HG03095 (cell line): Measurements from ENCODE around the gene DAB1.
"Not testable (repeated sequence)": the region's sequence is repeated elsewhere in the genome, so short reads cannot be mapped to it uniquely, and the experiment has no call there.

ENCODE experiments used
- ATAC-seq: cut with Tn5 transposase; IDR thresholded peaks from one replicate; pipeline ENCODE4 v1.9.1; 2021; ENCODE audit warnings: moderate library complexity; ENCODE audit not compliant: unreplicated experiment

DAB1 gene

GRCh38 chr1:57089855-57090254, 334.0 kb downstream of the DAB1 start:
- no peak for ATAC-seq

GRCh38 chr1:57089221-57089620, 334.6 kb downstream of the DAB1 start:
- no peak for ATAC-seq

GRCh38 chr1:57088653-57089052, 335.2 kb downstream of the DAB1 start:
- ATAC-seq = no peak

GRCh38 chr1:57087660-57088059, 336.2 kb downstream of the DAB1 start:
- ATAC-seq = not testable (repeated sequence)

GRCh38 chr1:57086154-57086553, 337.7 kb downstream of the DAB1 start:
- ATAC-seq = no peak

GRCh38 chr1:57084701-57085100, 339.2 kb downstream of the DAB1 start:
- no peak for ATAC-seq

GRCh38 chr1:57082711-57083439, 341.0 kb downstream of the DAB1 start:
- no peak for ATAC-seq

GRCh38 chr1:57079454-57080157, 344.3 kb downstream of the DAB1 start:
- no peak for ATAC-seq

GRCh38 chr1:57072401-57073110, 351.3 kb downstream of the DAB1 start:
- ATAC-seq = no peak

- ATAC-seq = no peak
Measured at GRCh38 chr1:57067863-57068262, 356.0 kb downstream of the DAB1 start.

- ATAC-seq = no peak
Measured at GRCh38 chr1:57066980-57067610, 356.8 kb downstream of the DAB1 start.

GRCh38 chr1:57065442-57065841, 358.4 kb downstream of the DAB1 start:
- ATAC-seq = no peak

GRCh38 chr1:57064379-57065140, 359.3 kb downstream of the DAB1 start:
- no peak for ATAC-seq

- ATAC-seq = no peak
Measured at GRCh38 chr1:57063406-57064125, 360.3 kb downstream of the DAB1 start.

- ATAC-seq = no peak
Measured at GRCh38 chr1:57061369-57061768, 362.5 kb downstream of the DAB1 start.

GRCh38 chr1:57060451-57060850, 363.4 kb downstream of the DAB1 start:
- ATAC-seq = no peak

- no peak for ATAC-seq
Measured at GRCh38 chr1:57058652-57059501, 365.0 kb downstream of the DAB1 start.

- no peak for ATAC-seq
Measured at GRCh38 chr1:57048856-57049255, 375.0 kb downstream of the DAB1 start.

GRCh38 chr1:57046462-57046861, 377.4 kb downstream of the DAB1 start:
- no peak for ATAC-seq
